GM12878 (cell line): ENCODE measurements around the gene CSTB. TPM values are rescaled to one million over a fixed set of nuclear protein-coding genes. Genes with fewer than 3 reads are reported as not detected.

Experiments used
- ATAC-seq: fragments of 200-7000 bp; cut with Tn5 transposase; 3 replicates; pipeline ENCODE4 v1.9.1; 2020; ENCODE audit warnings: mild to moderate bottlenecking, moderate library complexity
- BruUV-seq: library from RNA; stranded (reverse); fragments of 400-500 nt; replicated peaks from 2 replicates; lab custom pipeline; 2021; lab: Mats Ljungman, UMichigan
- CTCF ChIA-PET: fragments of 300-600 bp; sonication (Branson Sonifier 250); formaldehyde crosslinking; extraction: SDS; loops from one replicate; lab custom pipeline; 2021; ENCODE audit warnings: inconsistent platforms; lab: Yijun Ruan, JAX
- POLR2A ChIA-PET: fragments of 350-600 bp; formaldehyde crosslinking; extraction: SDS; loops from one replicate; lab custom pipeline; 2021; ENCODE audit warnings: inconsistent platforms; lab: Charles Lee
- RAD21 ChIA-PET: fragments of 300-600 bp; sonication (Branson Sonifier 250); formaldehyde crosslinking; loops from one replicate; lab custom pipeline; 2023; ENCODE audit warnings: antibody characterized with exemption; ENCODE audit not compliant: unreplicated experiment; lab: Charles Lee
- SMC1A ChIA-PET: fragments of 300-600 bp; sonication (Branson Sonifier 250); formaldehyde crosslinking; loops from one replicate; lab custom pipeline; 2023; ENCODE audit not compliant: unreplicated experiment, uncharacterized antibody; lab: Charles Lee
- DNase-seq: peaks from one replicate; pipeline ENCODE4 v3.0.0-alpha.2; 2011; ENCODE audit warnings: low read depth, low spot score
- FAIRE-seq: peaks from 3 replicates; lab custom pipeline; 2011; peaks lifted over from hg19 to GRCh38; lab: Jason Lieb, UNC
- H2AFZ ChIP-seq: 2 replicates; pipeline ENCODE4 v1.6.0; 2011; ENCODE audit warnings: low read depth, low read length, control low read depth; ENCODE audit not compliant: control insufficient read depth
- H3K27ac ChIP-seq: 2 replicates; pipeline ENCODE4 v1.5.1; 2011; ENCODE audit warnings: control low read depth; ENCODE audit not compliant: control insufficient read depth, insufficient read depth
- H3K27me3 ChIP-seq, 2 experiments: replicated peaks in 1 of 2; 2 replicates each; pipeline versions ENCODE4 v1.6.0 to v1.6.1; 2011; ENCODE audit warnings: low read length in 1 of 2; ENCODE audit not compliant: control insufficient read depth in 2 of 2, insufficient read depth in 2 of 2
- H3K36me3 ChIP-seq, 2 experiments: 2 replicates each; pipeline ENCODE4 v1.5.1; 2011; ENCODE audit warnings: low read length in 1 of 2; ENCODE audit not compliant: control insufficient read depth in 2 of 2, insufficient read depth in 2 of 2
- H3K4me1 ChIP-seq: 2 replicates; pipeline ENCODE4 v1.6.1; 2011; ENCODE audit warnings: mild to moderate bottlenecking, low read length, moderate library complexity, mixed read lengths; ENCODE audit not compliant: control insufficient read depth, insufficient read depth
- H3K4me2 ChIP-seq: 2 replicates; pipeline ENCODE4 v1.6.0; 2011; ENCODE audit warnings: control low read depth; ENCODE audit not compliant: control insufficient read depth, insufficient read depth
- H3K4me3 ChIP-seq: fragments of 200-600 bp; sonication (generic); 2 replicates; pipeline ENCODE4 v1.5.1; 2016
- H3K79me2 ChIP-seq: 2 replicates; pipeline ENCODE4 v1.6.0; 2011; ENCODE audit warnings: low read length; ENCODE audit not compliant: control insufficient read depth, insufficient read depth
- H3K9ac ChIP-seq: 2 replicates; pipeline ENCODE4 v1.8.0; 2011; ENCODE audit warnings: low read length, control low read depth, mixed read lengths; ENCODE audit not compliant: control insufficient read depth, insufficient read depth
- H3K9me3 ChIP-seq: replicated peaks from 3 replicates; pipeline ENCODE4 v1.5.1; 2011; ENCODE audit warnings: mild to moderate bottlenecking, low read length; ENCODE audit not compliant: control insufficient read depth, insufficient read depth
- H4K20me1 ChIP-seq: 2 replicates; pipeline ENCODE4 v1.6.0; 2011; ENCODE audit not compliant: control insufficient read depth, insufficient read depth
- BACH1 ChIP-seq: fragments of 450-650 bp; IDR thresholded peaks from 2 replicates; pipeline ENCODE4 v1.6.1; 2017; ENCODE audit warnings: mild to moderate bottlenecking, borderline replicate concordance
- DPF2 ChIP-seq: fragments of 450-650 bp; IDR thresholded peaks from 2 replicates; pipeline ENCODE4 v1.6.1; 2017; ENCODE audit warnings: mild to moderate bottlenecking
- EP300 ChIP-seq, 2 experiments: fragments of 150-350 bp in 1 of 2; IDR thresholded peaks; 2 replicates each; pipeline ENCODE4 v1.6.1; 2011 to 2012; ENCODE audit warnings: low read depth in 2 of 2, low read length in 2 of 2, borderline replicate concordance in 1 of 2, improper control_type of control experiment in 1 of 2, inconsistent platforms in 1 of 2; ENCODE audit not compliant: control insufficient read depth in 1 of 2
- FOXK2 ChIP-seq: fragments of 450-650 bp; IDR thresholded peaks from 2 replicates; pipeline ENCODE4 v1.6.1; 2017; ENCODE audit warnings: mild to moderate bottlenecking, moderate library complexity
- HCFC1 ChIP-seq: fragments of 150-350 bp; IDR thresholded peaks from 2 replicates; pipeline ENCODE4 v1.6.1; 2014; ENCODE audit warnings: low read length
- NFYA ChIP-seq: IDR thresholded peaks from 2 replicates; pipeline ENCODE4 v1.6.1; 2011; ENCODE audit warnings: low read depth, mild to moderate bottlenecking, low read length, improper control_type of control experiment, borderline replicate concordance
- PML ChIP-seq: IDR thresholded peaks from 2 replicates; pipeline ENCODE4 v1.6.1; 2012; ENCODE audit warnings: low read length, inconsistent platforms
- RBBP5 ChIP-seq: fragments of 200-600 bp; sonication (generic); conservative IDR thresholded peaks from 2 replicates; pipeline ENCODE4 v1.6.1; 2016
- TBL1XR1 ChIP-seq: IDR thresholded peaks from 2 replicates; pipeline ENCODE4 v1.6.1; 2012; ENCODE audit warnings: low read depth, low read length, improper control_type of control experiment
- YBX1 ChIP-seq: fragments of 450-650 bp; IDR thresholded peaks from 2 replicates; pipeline ENCODE4 v1.6.1; 2016; ENCODE audit warnings: antibody characterized with exemption
- WGBS: methylation state at CpG from one replicate; pipeline ENCODE4 v1.1.6; 2016; ENCODE audit warnings: low lambda C conversion rate; ENCODE audit not compliant: insufficient replicate concordance, insufficient coverage; ENCODE audit errors: missing lambda C conversion rate; 5-methylcytosine and 5-hydroxymethylcytosine counted together
- in situ Hi-C: fragments of 300-500 bp; cut with MboI; formaldehyde crosslinking; loops from 9 replicates; pipeline ENCODE4 v1.14.3; 2018; ENCODE audit warnings: mixed read lengths
- intact Hi-C: fragments of 100-400 bp; cut with micrococcal nuclease; formaldehyde crosslinking; loops from one replicate; pipeline ENCODE4 v1.14.2; 2022; ENCODE audit not compliant: unreplicated experiment
- polyA plus RNA-seq, 11 experiments: library from polyadenylated mRNA; depleted of rRNA in 4 of 11; unstranded in 6 of 11; stranded (reverse) in 5 of 11; fragments of >200 nt; fragmentation: Nextera tagmentation in 4 of 11; fragmentation: Illumina TruSeq in 1 of 11; extraction: Ambion mirVana in 4 of 11; extraction: Trizol in 1 of 11; gene quantifications; 1 replicate in 1 of 11; 2 replicates in 10 of 11; pipeline versions ENCODE4 v1.2.1 to v1.2.3, GENCODE V29; 2011 to 2016; ENCODE audit warnings: inconsistent platforms in 2 of 11, missing spikeins in 2 of 11, low read depth in 1 of 11
- total RNA-seq, 4 experiments: library from RNA; depleted of rRNA in 3 of 4; stranded (reverse); fragments of >200 nt in 3 of 4; fragmentation: Illumina TruSeq in 1 of 4; extraction: Trizol in 1 of 4; gene quantifications; 2 replicates each; pipeline versions ENCODE4 v1.2.1 to v1.2.3, GENCODE V29; 2013 to 2021
- TF ChIP-seq, protein P1 (sequence below): IDR thresholded peaks from 2 replicates; pipeline ENCODE4 v1.6.1; 2012; ENCODE audit warnings: improper control_type of control experiment, low read depth, low read length; ENCODE audit not compliant: insufficient replicate concordance
- TF ChIP-seq, protein P2 (sequence below): fragments of 450-650 bp; IDR thresholded peaks from 2 replicates; pipeline ENCODE4 v1.6.1; 2016; ENCODE audit warnings: mild to moderate bottlenecking
- TF ChIP-seq, protein P3 (sequence below): IDR thresholded peaks from 2 replicates; pipeline ENCODE4 v1.6.1; 2012; ENCODE audit warnings: mild to moderate bottlenecking, low read depth, low read length

Gene CSTB
- total and polyA plus RNA-seq, 10 of the 15 experiments (the other 5 are each of a cell fraction or from before 2014, with no cell fraction given), result 12.5 to 82.7 (median 41.9) TPM

DNA sequence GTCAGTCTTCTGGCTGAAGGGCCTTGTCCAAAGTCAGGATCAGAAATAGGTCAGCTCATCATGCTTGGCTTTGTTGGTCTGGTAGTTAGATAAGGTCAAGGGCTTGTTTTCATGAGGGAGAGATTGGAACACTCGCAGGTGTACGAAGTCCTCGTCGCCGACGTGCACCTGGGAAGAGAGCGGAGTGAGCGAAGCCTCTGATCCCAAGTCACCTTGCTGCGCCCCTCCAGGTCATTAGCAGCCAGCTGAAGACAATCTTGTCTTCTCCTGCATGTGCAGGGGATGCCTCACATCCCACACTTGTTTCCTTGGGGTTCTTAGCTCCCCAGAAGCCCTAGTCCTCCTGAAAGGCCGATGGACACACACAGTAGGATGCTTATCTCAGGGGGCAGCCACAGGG lies 1.9 kb downstream of the CSTB start:
- ChIA-PET RAD21 (no interaction called here), SMC1A (no interaction called here), CTCF (interaction anchor here (1.0 to 1.1 kb wide), 2 partner anchors 15 to 201 kb away, joined by 3 read pairs; no protein-coding TSS in a partner anchor), POLR2A (interaction anchor here (0.6 kb wide), 1 partner anchor 38 kb away, joined by 3 read pairs; no protein-coding TSS in a partner anchor)
- Histone ChIP-seq H2AFZ (no peak overlapping the region), H3K9me3 (peaks cover 2% of the 10 kb centered on the region; the same call in 1 of the 3 replicates), H3K4me3 (no peak overlapping the region), H3K79me2 (peaks cover 10% of the 10 kb centered on the region), H3K9ac (no peak overlapping the region), H4K20me1 (no peaks in the 10 kb centered on the region), H3K27me3 (no peaks in the 10 kb centered on the region), H3K27ac (no peak overlapping the region), H3K4me2 (no peak overlapping the region), H3K36me3 (peaks cover 2 to 5% of the 10 kb centered on the region in 2 experiments; a peak in 2 of 4 replicates), H3K4me1 (peaks cover 9% of the 10 kb centered on the region)
- in situ Hi-C loops, result no loop called here
- WGBS, result 95% methylated on average over 10 of the region's 10 CpGs
- no TSS peak for BruUV-seq
- DNase-seq (no peak), ATAC-seq (no peak), FAIRE-seq (no peak)
- intact Hi-C loops, result no loop called here
- TF ChIP-seq EP300 (IDR thresholded peaks at IDR 0.05; ENCODE audit: borderline replicate concordance in 1 of 2, control insufficient read depth in 1 of 2, low read depth in 2 of 2, low read length in 2 of 2) (no peak), NFYA (no peak), FOXK2 (no peak), TBL1XR1 (no peak), DPF2 (no peak), PML (no peak), BACH1 (no peak), RBBP5 (no peak), YBX1 (no peak), HCFC1 (no peak)
- TF ChIP-seq, protein P1, sequence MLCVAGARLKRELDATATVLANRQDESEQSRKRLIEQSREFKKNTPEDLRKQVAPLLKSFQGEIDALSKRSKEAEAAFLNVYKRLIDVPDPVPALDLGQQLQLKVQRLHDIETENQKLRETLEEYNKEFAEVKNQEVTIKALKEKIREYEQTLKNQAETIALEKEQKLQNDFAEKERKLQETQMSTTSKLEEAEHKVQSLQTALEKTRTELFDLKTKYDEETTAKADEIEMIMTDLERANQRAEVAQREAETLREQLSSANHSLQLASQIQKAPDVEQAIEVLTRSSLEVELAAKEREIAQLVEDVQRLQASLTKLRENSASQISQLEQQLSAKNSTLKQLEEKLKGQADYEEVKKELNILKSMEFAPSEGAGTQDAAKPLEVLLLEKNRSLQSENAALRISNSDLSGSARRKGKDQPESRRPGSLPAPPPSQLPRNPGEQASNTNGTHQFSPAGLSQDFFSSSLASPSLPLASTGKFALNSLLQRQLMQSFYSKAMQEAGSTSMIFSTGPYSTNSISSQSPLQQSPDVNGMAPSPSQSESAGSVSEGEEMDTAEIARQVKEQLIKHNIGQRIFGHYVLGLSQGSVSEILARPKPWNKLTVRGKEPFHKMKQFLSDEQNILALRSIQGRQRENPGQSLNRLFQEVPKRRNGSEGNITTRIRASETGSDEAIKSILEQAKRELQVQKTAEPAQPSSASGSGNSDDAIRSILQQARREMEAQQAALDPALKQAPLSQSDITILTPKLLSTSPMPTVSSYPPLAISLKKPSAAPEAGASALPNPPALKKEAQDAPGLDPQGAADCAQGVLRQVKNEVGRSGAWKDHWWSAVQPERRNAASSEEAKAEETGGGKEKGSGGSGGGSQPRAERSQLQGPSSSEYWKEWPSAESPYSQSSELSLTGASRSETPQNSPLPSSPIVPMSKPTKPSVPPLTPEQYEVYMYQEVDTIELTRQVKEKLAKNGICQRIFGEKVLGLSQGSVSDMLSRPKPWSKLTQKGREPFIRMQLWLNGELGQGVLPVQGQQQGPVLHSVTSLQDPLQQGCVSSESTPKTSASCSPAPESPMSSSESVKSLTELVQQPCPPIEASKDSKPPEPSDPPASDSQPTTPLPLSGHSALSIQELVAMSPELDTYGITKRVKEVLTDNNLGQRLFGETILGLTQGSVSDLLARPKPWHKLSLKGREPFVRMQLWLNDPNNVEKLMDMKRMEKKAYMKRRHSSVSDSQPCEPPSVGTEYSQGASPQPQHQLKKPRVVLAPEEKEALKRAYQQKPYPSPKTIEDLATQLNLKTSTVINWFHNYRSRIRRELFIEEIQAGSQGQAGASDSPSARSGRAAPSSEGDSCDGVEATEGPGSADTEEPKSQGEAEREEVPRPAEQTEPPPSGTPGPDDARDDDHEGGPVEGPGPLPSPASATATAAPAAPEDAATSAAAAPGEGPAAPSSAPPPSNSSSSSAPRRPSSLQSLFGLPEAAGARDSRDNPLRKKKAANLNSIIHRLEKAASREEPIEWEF, result no peak
- TF ChIP-seq, protein P2, sequence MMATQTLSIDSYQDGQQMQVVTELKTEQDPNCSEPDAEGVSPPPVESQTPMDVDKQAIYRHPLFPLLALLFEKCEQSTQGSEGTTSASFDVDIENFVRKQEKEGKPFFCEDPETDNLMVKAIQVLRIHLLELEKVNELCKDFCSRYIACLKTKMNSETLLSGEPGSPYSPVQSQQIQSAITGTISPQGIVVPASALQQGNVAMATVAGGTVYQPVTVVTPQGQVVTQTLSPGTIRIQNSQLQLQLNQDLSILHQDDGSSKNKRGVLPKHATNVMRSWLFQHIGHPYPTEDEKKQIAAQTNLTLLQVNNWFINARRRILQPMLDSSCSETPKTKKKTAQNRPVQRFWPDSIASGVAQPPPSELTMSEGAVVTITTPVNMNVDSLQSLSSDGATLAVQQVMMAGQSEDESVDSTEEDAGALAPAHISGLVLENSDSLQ, result no peak
- TF ChIP-seq, protein P3, sequence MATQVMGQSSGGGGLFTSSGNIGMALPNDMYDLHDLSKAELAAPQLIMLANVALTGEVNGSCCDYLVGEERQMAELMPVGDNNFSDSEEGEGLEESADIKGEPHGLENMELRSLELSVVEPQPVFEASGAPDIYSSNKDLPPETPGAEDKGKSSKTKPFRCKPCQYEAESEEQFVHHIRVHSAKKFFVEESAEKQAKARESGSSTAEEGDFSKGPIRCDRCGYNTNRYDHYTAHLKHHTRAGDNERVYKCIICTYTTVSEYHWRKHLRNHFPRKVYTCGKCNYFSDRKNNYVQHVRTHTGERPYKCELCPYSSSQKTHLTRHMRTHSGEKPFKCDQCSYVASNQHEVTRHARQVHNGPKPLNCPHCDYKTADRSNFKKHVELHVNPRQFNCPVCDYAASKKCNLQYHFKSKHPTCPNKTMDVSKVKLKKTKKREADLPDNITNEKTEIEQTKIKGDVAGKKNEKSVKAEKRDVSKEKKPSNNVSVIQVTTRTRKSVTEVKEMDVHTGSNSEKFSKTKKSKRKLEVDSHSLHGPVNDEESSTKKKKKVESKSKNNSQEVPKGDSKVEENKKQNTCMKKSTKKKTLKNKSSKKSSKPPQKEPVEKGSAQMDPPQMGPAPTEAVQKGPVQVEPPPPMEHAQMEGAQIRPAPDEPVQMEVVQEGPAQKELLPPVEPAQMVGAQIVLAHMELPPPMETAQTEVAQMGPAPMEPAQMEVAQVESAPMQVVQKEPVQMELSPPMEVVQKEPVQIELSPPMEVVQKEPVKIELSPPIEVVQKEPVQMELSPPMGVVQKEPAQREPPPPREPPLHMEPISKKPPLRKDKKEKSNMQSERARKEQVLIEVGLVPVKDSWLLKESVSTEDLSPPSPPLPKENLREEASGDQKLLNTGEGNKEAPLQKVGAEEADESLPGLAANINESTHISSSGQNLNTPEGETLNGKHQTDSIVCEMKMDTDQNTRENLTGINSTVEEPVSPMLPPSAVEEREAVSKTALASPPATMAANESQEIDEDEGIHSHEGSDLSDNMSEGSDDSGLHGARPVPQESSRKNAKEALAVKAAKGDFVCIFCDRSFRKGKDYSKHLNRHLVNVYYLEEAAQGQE, result no peak
